Adrenal gland (tissue), 12 donors: ENCODE data around the gene PURB. TPM values are rescaled to one million over a fixed set of nuclear protein-coding genes. Genes with fewer than 3 reads are reported as not detected.

ENCODE experiments used
- DNase-seq, 7 donors: peaks; one replicate each; pipeline ENCODE4 v3.0.0-alpha.2; 2019 to 2020
- H3K27ac ChIP-seq, 5 donors: fragments of 200-600 bp; sonication (generic) in 4 of 5; 1 replicate in 3 of 5; 2 replicates in 2 of 5; pipeline versions ENCODE4 v1.5.1 to v1.8.0; 2016 to 2020; ENCODE audit warnings: mild to moderate bottlenecking in 1 of 5
- H3K27me3 ChIP-seq: fragments of 200-600 bp; 2 replicates; pipeline ENCODE4 v1.8.0; 2021
- H3K36me3 ChIP-seq, 2 donors: fragments of 200-600 bp; replicated peaks in 1 of 2; 1 replicate in 1 of 2; 2 replicates in 1 of 2; pipeline versions ENCODE4 v1.5.1 to v1.8.0; 2018 to 2022
- H3K4me1 ChIP-seq, 2 donors: fragments of 200-600 bp; replicated peaks in 1 of 2; 1 replicate in 1 of 2; 2 replicates in 1 of 2; pipeline versions ENCODE4 v1.5.1 to v1.8.0; 2018 to 2021
- H3K4me3 ChIP-seq, 4 donors: fragments of 200-600 bp; sonication (generic) in 3 of 4; one replicate each; pipeline ENCODE4 v1.5.1; 2016 to 2018
- H3K9me3 ChIP-seq, 3 donors: fragments of 200-600 bp; sonication (generic) in 1 of 3; replicated peaks in 1 of 3; 1 replicate in 2 of 3; 2 replicates in 1 of 3; pipeline versions ENCODE4 v1.5.1 to v1.8.0; 2016 to 2021
- POLR2A ChIP-seq, 2 donors: fragments of 450-650 bp; IDR thresholded peaks; one replicate each; pipeline ENCODE4 v1.6.1; 2017; ENCODE audit warnings: antibody characterized with exemption in 2 of 2, mild to moderate bottlenecking in 2 of 2, moderate library complexity in 1 of 2
- WGBS, 4 donors: extraction: QIAGEN DNeasy Blood & Tissue Kit in 2 of 4; methylation state at CpG; one replicate each; pipeline versions ENCODE4 v1.1.5 to v1.1.7; 2013 to 2017; 5-methylcytosine and 5-hydroxymethylcytosine counted together
- intact Hi-C, 2 donors: fragments of 100-400 bp; cut with DNase I; formaldehyde crosslinking; loops; one replicate each; pipeline versions ENCODE4 v1.14.1 to v1.15.0; 2022 to 2023
- polyA plus RNA-seq, 3 donors: library from polyadenylated mRNA; stranded (reverse); fragments of 200-250 nt in 2 of 3; fragments of 350-450 nt in 1 of 3; fragmentation: Illumina TruSeq in 1 of 3; extraction: RNeasy Lipid Tissue Mini Kit (QIAGEN cat#74804) in 1 of 3; gene quantifications; one replicate each; pipeline ENCODE4 v1.2.3, GENCODE V29; 2013 to 2014
- total RNA-seq, 9 donors: library from RNA; depleted of rRNA in 4 of 9; stranded (reverse); fragments of >200 nt in 4 of 9; fragments of 120-200 nt in 1 of 9; fragmentation: NEBNext Ultra II Directional in 1 of 9; extraction: Animal tissue kit (Norgen Biotek cat#: 25700) in 1 of 9; gene quantifications; one replicate each; pipeline versions ENCODE4 v1.1.0 to v1.2.4, GENCODE V29; 2013 to 2023
- TF ChIP-seq, protein P1 (sequence below), 6 experiments: fragments of 450-650 bp in 4 of 6; fragments of 200-600 bp in 2 of 6; sonication (generic) in 1 of 6; IDR thresholded peaks; 1 replicate in 5 of 6; 2 replicates in 1 of 6; pipeline versions ENCODE4 v1.5.1 to v1.8.0; 2016 to 2021; ENCODE audit warnings: antibody characterized with exemption in 6 of 6, mild to moderate bottlenecking in 2 of 6, moderate library complexity in 1 of 6
- donor health status: healthy with polysubstance abuse.
- donor health status: Bipolar disorder and iron deficiency.
- donor health status: DM: yes; HTN: yes; CAD: no.
- donor health status: DM: no; HTN: no; CAD: no.
- donor health status: DM: no; HTN: no; CAD: no.
- donor health status: DM: yes; HTN: yes; CAD: no.

PURB gene
- total and polyA plus RNA-seq, 12 donors, result 4.6 to 23.3 (median 14.5) TPM

DNA sequence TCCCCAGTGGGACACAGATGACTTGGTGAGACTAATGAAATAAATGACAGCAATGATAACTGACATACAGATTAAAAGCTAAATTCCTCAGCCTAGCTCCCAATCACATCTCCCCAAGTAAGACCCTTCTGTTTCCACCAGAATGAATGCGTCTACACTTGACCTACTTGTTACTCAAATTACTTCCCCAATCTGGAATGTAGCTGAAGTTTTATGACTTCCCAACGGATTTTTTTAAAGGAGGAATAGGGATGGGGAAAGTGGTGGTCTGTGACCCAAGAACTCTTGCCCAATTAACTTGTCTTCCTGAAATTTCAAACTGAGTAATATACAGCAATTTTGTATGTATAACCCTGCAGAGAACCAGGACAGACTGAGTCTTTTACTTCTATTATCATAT lies 46.6 kb downstream of the PURB start:
- H3K4me1 ChIP-seq, result peaks cover 4 to 28% of the 10 kb centered on the region in 2 donors
- peaks cover 0 to 38% of the 10 kb centered on the region in 2 donors for H3K36me3 ChIP-seq
- H3K4me3 ChIP-seq, result no peak overlapping the region
- H3K9me3 ChIP-seq, result no peaks in the 10 kb centered on the region
- intact Hi-C loops, result loop anchor here in 1 of 2 donors (10.0 kb wide), 1 partner anchor 74 kb away; no protein-coding TSS in a partner anchor
- 67 to 71% (median 68%) methylated on average over 2 of the region's 2 CpGs for WGBS, 4 donors
- TF ChIP-seq POLR2A (IDR thresholded peaks at IDR 0.05), result no peak
- TF ChIP-seq, protein P1, sequence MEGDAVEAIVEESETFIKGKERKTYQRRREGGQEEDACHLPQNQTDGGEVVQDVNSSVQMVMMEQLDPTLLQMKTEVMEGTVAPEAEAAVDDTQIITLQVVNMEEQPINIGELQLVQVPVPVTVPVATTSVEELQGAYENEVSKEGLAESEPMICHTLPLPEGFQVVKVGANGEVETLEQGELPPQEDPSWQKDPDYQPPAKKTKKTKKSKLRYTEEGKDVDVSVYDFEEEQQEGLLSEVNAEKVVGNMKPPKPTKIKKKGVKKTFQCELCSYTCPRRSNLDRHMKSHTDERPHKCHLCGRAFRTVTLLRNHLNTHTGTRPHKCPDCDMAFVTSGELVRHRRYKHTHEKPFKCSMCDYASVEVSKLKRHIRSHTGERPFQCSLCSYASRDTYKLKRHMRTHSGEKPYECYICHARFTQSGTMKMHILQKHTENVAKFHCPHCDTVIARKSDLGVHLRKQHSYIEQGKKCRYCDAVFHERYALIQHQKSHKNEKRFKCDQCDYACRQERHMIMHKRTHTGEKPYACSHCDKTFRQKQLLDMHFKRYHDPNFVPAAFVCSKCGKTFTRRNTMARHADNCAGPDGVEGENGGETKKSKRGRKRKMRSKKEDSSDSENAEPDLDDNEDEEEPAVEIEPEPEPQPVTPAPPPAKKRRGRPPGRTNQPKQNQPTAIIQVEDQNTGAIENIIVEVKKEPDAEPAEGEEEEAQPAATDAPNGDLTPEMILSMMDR (IDR thresholded peaks at IDR 0.05), result no peak
- no peaks in the 10 kb centered on the region for H3K27me3 ChIP-seq
- DNase-seq, result no peak
- H3K27ac ChIP-seq, result no peak overlapping the region

DNA sequence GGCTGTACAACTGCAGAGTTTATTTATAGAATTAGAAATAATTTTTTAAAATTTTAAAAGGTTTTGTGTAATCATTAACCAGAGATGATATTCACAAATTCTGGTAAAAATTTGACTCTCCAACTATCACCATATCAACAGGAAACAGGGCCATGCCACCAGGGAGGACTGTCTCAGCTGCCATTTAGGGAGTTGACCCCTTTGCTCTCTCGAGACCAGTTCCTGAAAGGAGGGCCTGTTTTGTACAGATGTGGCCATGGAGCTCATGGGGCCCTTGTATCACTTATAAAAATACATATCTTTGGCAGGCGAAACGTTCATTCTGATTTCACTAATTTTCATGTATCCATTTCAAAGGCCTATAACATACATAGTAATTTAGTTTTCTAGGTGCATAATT lies 57.8 kb downstream of the PURB start:
- H3K9me3 ChIP-seq, result no peaks in the 10 kb centered on the region
- no peaks in the 10 kb centered on the region for H3K27me3 ChIP-seq
- no peak for DNase-seq
- peaks cover 0 to 5% of the 10 kb centered on the region in 2 donors for H3K4me1 ChIP-seq
- no peak overlapping the region for H3K4me3 ChIP-seq
- peaks cover 0 to 38% of the 10 kb centered on the region in 2 donors for H3K36me3 ChIP-seq
- TF ChIP-seq, protein P1 (IDR thresholded peaks at IDR 0.05), result no peak
- TF ChIP-seq POLR2A (IDR thresholded peaks at IDR 0.05), result no peak
- intact Hi-C loops, result no loop called here
- H3K27ac ChIP-seq, result no peak overlapping the region
- 75 to 85% (median 85%) methylated on average over 3 of the region's 3 CpGs for WGBS, 4 donors

Other genes with a start within 250 kb of the PURB start
- gene ZMIZ2, start 136.7 kb downstream of the PURB start, total RNA-seq, result 100 to 1,000 TPM in 1 of 9 donors, 10 to 100 TPM in 7, 1 to 10 TPM in 1; 7.9 to 116 (median 50.5) TPM
- gene ZMIZ2, start 136.7 kb downstream of the PURB start, polyA plus RNA-seq, result 100 to 1,000 TPM in 1 of 3 donors, 10 to 100 TPM in 2; 33.3 to 280 (median 96.3) TPM
- gene PPIA, start 88.8 kb downstream of the PURB start, total RNA-seq, result 1,000 to 10,000 TPM in 5 of 9 donors, 100 to 1,000 TPM in 4; 589 to 2,403 (median 1,205) TPM
- 1,000 to 10,000 TPM; 1,388 to 3,672 (median 3,342) TPM for gene PPIA, start 88.8 kb downstream of the PURB start, polyA plus RNA-seq
- 100 to 1,000 TPM in 7 of 9 donors, 10 to 100 TPM in 2; 62.7 to 158 (median 121) TPM for gene H2AZ2, start 37.4 kb downstream of the PURB start, total RNA-seq
- gene H2AZ2, start 37.4 kb downstream of the PURB start, polyA plus RNA-seq, result 100 to 1,000 TPM in 1 of 3 donors, 10 to 100 TPM in 2; 69.0 to 102 (median 77.7) TPM
- gene MYO1G, start 93.5 kb upstream of the PURB start, total RNA-seq, result 1 to 10 TPM in 7 of 9 donors, under 1 TPM in 2; 0.06 to 8.1 (median 3.6) TPM
- gene MYO1G, start 93.5 kb upstream of the PURB start, polyA plus RNA-seq, result 10 to 100 TPM in 1 of 3 donors, 1 to 10 TPM in 2; 1.0 to 12.8 (median 4.0) TPM
- 10 to 100 TPM; 36.1 to 84.5 (median 50.4) TPM for gene CCM2, start 114.7 kb upstream of the PURB start, total RNA-seq
- 10 to 100 TPM; 42.2 to 81.6 (median 72.1) TPM for gene CCM2, start 114.7 kb upstream of the PURB start, polyA plus RNA-seq
- 1 to 10 TPM in 8 of 9 donors, under 1 TPM in 1; 0.93 to 8.4 (median 1.7) TPM for gene NACAD, start 203.4 kb upstream of the PURB start, total RNA-seq
- gene NACAD, start 203.4 kb upstream of the PURB start, polyA plus RNA-seq, result 10 to 100 TPM in 1 of 3 donors, 1 to 10 TPM in 2; 2.3 to 12.1 (median 3.8) TPM
- gene TBRG4, start 226.2 kb upstream of the PURB start, total RNA-seq, result 10 to 100 TPM; 41.4 to 78.3 (median 57.6) TPM
- gene TBRG4, start 226.2 kb upstream of the PURB start, polyA plus RNA-seq, result 10 to 100 TPM; 49.1 to 85.8 (median 58.4) TPM